Kidney (tissue), 14 donors: ENCODE data around the gene KCNAB1. TPM values are rescaled to one million over a fixed set of nuclear protein-coding genes. Genes with fewer than 3 reads are reported as not detected.

Experiments used
- DNase-seq, 5 donors: peaks; one replicate each; pipeline ENCODE4 v3.0.0-alpha.2; 2013 to 2020
- FAIRE-seq: peaks from 2 replicates; lab custom pipeline; 2012; peaks lifted over from hg19 to GRCh38; lab: Jason Lieb, UNC
- H3K27ac ChIP-seq, 2 donors: one replicate each; pipeline ENCODE4 v1.7.0; 2013; ENCODE audit warnings: low read depth in 2 of 2, low read length in 2 of 2, inconsistent platforms in 1 of 2
- H3K27me3 ChIP-seq: one replicate; pipeline ENCODE4 v1.7.1; 2013; ENCODE audit warnings: low read length, inconsistent platforms; ENCODE audit not compliant: control insufficient read depth, insufficient read depth
- H3K36me3 ChIP-seq, 3 donors: one replicate each; pipeline versions ENCODE4 v1.7.0 to v1.7.1; 2013; ENCODE audit warnings: low read length in 3 of 3, control low read depth in 1 of 3, inconsistent platforms in 1 of 3; ENCODE audit not compliant: insufficient read depth in 3 of 3, control insufficient read depth in 2 of 3
- H3K4me1 ChIP-seq, 3 donors: one replicate each; pipeline versions ENCODE4 v1.7.0 to v1.7.1; 2013; ENCODE audit warnings: low read length in 3 of 3, inconsistent platforms in 1 of 3, low read depth in 1 of 3; ENCODE audit not compliant: control insufficient read depth in 2 of 3, insufficient read depth in 2 of 3
- H3K4me3 ChIP-seq, 3 donors: one replicate each; pipeline versions ENCODE4 v1.7.0 to v1.8.1; 2013; ENCODE audit warnings: low read length in 3 of 3, control low read depth in 1 of 3, inconsistent platforms in 1 of 3
- H3K9ac ChIP-seq, 3 donors: one replicate each; pipeline versions ENCODE4 v1.7.0 to v1.7.1; 2013; ENCODE audit warnings: low read length in 3 of 3, control low read depth in 1 of 3, inconsistent platforms in 1 of 3
- H3K9me3 ChIP-seq, 3 donors: one replicate each; pipeline versions ENCODE4 v1.7.0 to v1.7.1; 2013; ENCODE audit warnings: low read length in 3 of 3, control low read depth in 1 of 3, inconsistent platforms in 1 of 3; ENCODE audit not compliant: control insufficient read depth in 2 of 3, insufficient read depth in 1 of 3
- CTCF ChIP-seq: IDR thresholded peaks from 3 replicates; pipeline ENCODE4 v1.5.1; 2012; ENCODE audit warnings: mild to moderate bottlenecking, moderate library complexity, borderline replicate concordance; ENCODE audit not compliant: insufficient read depth; ENCODE audit errors: extremely low read depth
- intact Hi-C: fragments of 100-400 bp; cut with DNase I; formaldehyde crosslinking; loops from one replicate; pipeline ENCODE4 v1.11.1; 2022
- polyA plus RNA-seq: library from polyadenylated mRNA; stranded (reverse); fragments of 350-450 nt; fragmentation: Illumina TruSeq; extraction: RNeasy Lipid Tissue Mini Kit (QIAGEN cat#74804); gene quantifications from one replicate; pipeline ENCODE4 v1.2.3, GENCODE V29; 2014; ENCODE audit warnings: low read depth, low replicate concordance; ENCODE audit not compliant: insufficient read depth
- total RNA-seq: library from RNA; stranded (reverse); fragmentation: NEBNext Ultra II Directional; extraction: Animal tissue kit (Norgen Biotek cat#: 25700); gene quantifications from one replicate; pipeline ENCODE4 v1.2.1, GENCODE V29; 2021
- donor health status: control.
- donor health status: control.
- donor health status: control.
- donor health status: control.
- donor health status: control.
- donor health status: DM: yes; HTN: yes; CAD: no.
- donor health status: Normal renal cell carcinoma (clear cell type).

Gene KCNAB1
- total and polyA plus RNA-seq, 2 donors from 2014 or later, result 1.7 to 6.6 TPM

DNA sequence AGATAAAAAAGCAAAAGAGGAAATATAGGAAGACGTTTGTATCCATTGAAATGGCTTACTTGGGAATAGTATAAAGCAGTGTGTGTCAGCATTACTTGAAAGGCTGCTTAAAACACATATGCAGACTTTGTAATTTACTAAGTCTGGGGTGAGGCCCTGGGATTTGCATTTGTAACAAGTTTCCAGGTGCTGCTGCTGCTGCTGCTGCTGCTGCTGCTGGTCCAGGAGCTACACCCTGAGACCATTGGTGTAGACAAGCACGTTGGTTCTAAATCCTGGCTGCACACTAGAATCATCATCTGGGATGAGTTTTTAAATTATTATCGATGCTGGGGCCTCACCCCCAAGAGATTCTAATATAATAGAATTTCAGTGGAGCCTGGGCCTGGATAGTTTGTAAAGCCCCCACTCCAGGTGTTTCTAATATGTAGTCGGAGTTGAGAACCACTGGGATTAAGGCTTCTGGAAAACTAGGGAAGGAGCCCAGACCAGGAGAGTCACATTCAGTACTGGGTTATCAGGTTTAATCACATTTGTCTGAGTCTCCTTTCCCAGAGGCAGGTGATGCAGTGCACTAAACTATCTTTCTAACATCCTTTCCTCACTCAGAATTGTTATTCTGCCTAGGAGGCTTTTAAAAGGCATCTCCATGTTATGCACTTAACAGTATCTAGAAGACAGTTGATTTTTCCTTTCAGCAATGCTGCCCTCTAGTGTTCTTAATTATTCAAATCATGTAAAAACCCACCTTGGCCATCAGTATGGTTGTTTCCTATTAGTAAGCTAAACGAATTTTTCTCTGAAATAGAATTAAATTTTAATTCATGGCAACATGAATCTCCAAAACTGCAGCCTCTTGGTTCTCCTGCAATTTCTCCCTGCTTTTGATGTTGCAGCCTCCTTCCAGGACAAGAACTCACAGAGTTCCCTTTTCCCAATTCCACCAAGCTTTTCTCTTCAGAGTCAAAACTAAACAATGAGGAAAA lies 389.1 kb downstream of the KCNAB1 start:
- Histone ChIP-seq H3K36me3 (no peaks in the 10 kb centered on the region), H3K9me3 (peaks cover 0 to 2% (median 0%) of the 10 kb centered on the region in 3 donors), H3K27me3 (no peaks in the 10 kb centered on the region), H3K4me1 (no peaks in the 10 kb centered on the region), H3K27ac (no peak overlapping the region), H3K4me3 (no peak overlapping the region), H3K9ac (no peak overlapping the region)
- peak; percentile 42 for TF ChIP-seq CTCF
- intact Hi-C loops, result loop anchor here (10.0 kb wide), 1 partner anchor 355 kb away; no protein-coding TSS in a partner anchor
- FAIRE-seq (peak; percentile 71), DNase-seq (peak in 2 of 5 donors; percentile 72 to 78)

- FAIRE-seq, result no peak
- intact Hi-C loops, result no loop called here
These were observed 391.8 kb downstream of the KCNAB1 start for GRCh38 chr3:156511987-156512677.

DNA sequence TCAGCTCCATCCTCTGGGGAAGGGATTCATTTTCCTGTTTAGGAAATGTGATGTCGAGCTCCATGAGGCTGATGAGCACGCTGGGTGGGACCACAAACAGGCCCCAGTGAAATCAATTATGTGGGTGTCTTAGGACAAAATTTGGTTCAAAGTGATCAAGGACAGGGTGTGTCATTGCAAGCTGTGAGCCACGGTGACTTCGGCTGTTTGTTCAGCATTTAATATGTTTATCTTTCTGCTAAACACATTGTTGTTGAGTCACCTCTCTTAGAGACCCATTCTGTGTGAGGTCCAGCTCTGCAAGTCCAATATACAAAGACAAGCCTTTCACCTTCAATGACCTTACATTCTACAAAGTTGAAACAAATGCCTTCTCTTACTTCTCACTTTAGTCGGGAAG lies 393.2 kb downstream of the KCNAB1 start:
- FAIRE-seq (no peak), DNase-seq (no peak)
- no peak for TF ChIP-seq CTCF
- H3K9ac ChIP-seq, result no peak overlapping the region
- no peaks in the 10 kb centered on the region for H3K9me3 ChIP-seq
- no peaks in the 10 kb centered on the region for H3K27me3 ChIP-seq
- no peak overlapping the region for H3K4me3 ChIP-seq
- H3K27ac ChIP-seq, result no peak overlapping the region
- H3K36me3 ChIP-seq, result no peaks in the 10 kb centered on the region
- intact Hi-C loops, result no loop called here
- no peaks in the 10 kb centered on the region for H3K4me1 ChIP-seq

More at GRCh38 chr3:156511987-156512677, 391.8 kb downstream of the KCNAB1 start:
- Histone ChIP-seq H3K4me1 (no peaks in the 10 kb centered on the region), H3K9me3 (no peaks in the 10 kb centered on the region), H3K4me3 (no peak overlapping the region), H3K27me3 (no peaks in the 10 kb centered on the region), H3K9ac (no peak overlapping the region), H3K27ac (no peak overlapping the region), H3K36me3 (no peaks in the 10 kb centered on the region)
- TF ChIP-seq CTCF, result no peak
- DNase-seq, result no peak
